WTC11 (cell line): ENCODE results near the gene CDH7. TPM values are rescaled to one million over a fixed set of nuclear protein-coding genes. Genes with fewer than 3 reads are reported as not detected.

Experiments used
- ATAC-seq: fragments of 200-7000 bp; cut with Tn5 transposase; 2 replicates; pipeline ENCODE4 v1.10.0; 2021; ENCODE audit warnings: mild to moderate bottlenecking, moderate library complexity
- CTCF ChIA-PET: fragments of 300-600 bp; sonication (Branson Sonifier 250); formaldehyde crosslinking; loops from one replicate; lab custom pipeline; 2021; ENCODE audit warnings: antibody characterized with exemption; lab: Charles Lee
- POLR2A ChIA-PET: fragments of 350-600 bp; sonication (Branson Sonifier 250); formaldehyde crosslinking; loops from one replicate; lab custom pipeline; 2021; ENCODE audit warnings: antibody characterized with exemption; lab: Charles Lee
- DNase-seq: peaks from one replicate; pipeline ENCODE4 v3.0.0; 2021; ENCODE audit warnings: low spot score
- H3K27ac Mint-ChIP-seq: 2 replicates; pipeline ENCODE4 v1.8.0; 2021; ENCODE audit warnings: mixed read lengths
- H3K27me3 Mint-ChIP-seq: 2 replicates; pipeline ENCODE4 v1.8.0; 2021; ENCODE audit warnings: low read depth, mild to moderate bottlenecking, moderate library complexity, mixed read lengths
- H3K36me3 Mint-ChIP-seq: 2 replicates; pipeline ENCODE4 v1.8.0; 2021; ENCODE audit warnings: mixed read lengths
- H3K4me1 Mint-ChIP-seq: 2 replicates; pipeline ENCODE4 v1.8.0; 2022; ENCODE audit warnings: mixed read lengths
- H3K4me3 Mint-ChIP-seq: 2 replicates; pipeline ENCODE4 v1.8.0; 2021; ENCODE audit warnings: mild to moderate bottlenecking, moderate library complexity, mixed read lengths
- H3K9me3 Mint-ChIP-seq: 2 replicates; pipeline ENCODE4 v1.8.0; 2021; ENCODE audit warnings: mixed read lengths
- ATF1 ChIP-seq: sonication (generic); formaldehyde crosslinking; IDR thresholded peaks from 2 replicates; pipeline ENCODE4 v1.8.1; 2023; ENCODE audit warnings: mild to moderate bottlenecking, moderate library complexity, missing genetic modification reagents
- ATF3 ChIP-seq: sonication (generic); formaldehyde crosslinking; conservative IDR thresholded peaks from 2 replicates; pipeline ENCODE4 v1.8.1; 2022; ENCODE audit warnings: mild to moderate bottlenecking, missing genetic modification reagents
- CTCF ChIP-seq: fragments of 200-600 bp; IDR thresholded peaks from 2 replicates; pipeline ENCODE4 v1.8.0; 2022; ENCODE audit warnings: antibody characterized with exemption
- E2F1 ChIP-seq: sonication (generic); formaldehyde crosslinking; IDR thresholded peaks from 2 replicates; pipeline ENCODE4 v1.8.0; 2022; ENCODE audit warnings: mild to moderate bottlenecking, missing genetic modification reagents
- ERG ChIP-seq: fragments of 250-450 bp; sonication (Bioruptor Pico); IDR thresholded peaks from 2 replicates; pipeline ENCODE4 v1.8.0; 2021; ENCODE audit warnings: mild to moderate bottlenecking
- IRF2 ChIP-seq: sonication (generic); formaldehyde crosslinking; IDR thresholded peaks from 2 replicates; pipeline ENCODE4 v1.8.0; 2022; ENCODE audit warnings: low read depth, missing genetic modification reagents, borderline replicate concordance
- NFE2L1 ChIP-seq: sonication (generic); formaldehyde crosslinking; IDR thresholded peaks from 2 replicates; pipeline ENCODE4 v1.8.1; 2023; ENCODE audit warnings: missing genetic modification reagents
- PRRX2 ChIP-seq: fragments of 250-450 bp; sonication (Bioruptor Pico); IDR thresholded peaks from 2 replicates; pipeline ENCODE4 v1.8.0; 2021; ENCODE audit warnings: mild to moderate bottlenecking
- SOX15 ChIP-seq: fragments of 250-450 bp; sonication (Bioruptor Pico); IDR thresholded peaks from 2 replicates; pipeline ENCODE4 v1.9.0; 2021; ENCODE audit warnings: mild to moderate bottlenecking
- TCF7 ChIP-seq: sonication (generic); formaldehyde crosslinking; IDR thresholded peaks from 2 replicates; pipeline ENCODE4 v1.8.0; 2022; ENCODE audit warnings: mild to moderate bottlenecking, low read depth, missing genetic modification reagents, moderate library complexity
- TEAD4 ChIP-seq: sonication (generic); formaldehyde crosslinking; IDR thresholded peaks from 2 replicates; pipeline ENCODE4 v1.8.0; 2022; ENCODE audit warnings: mild to moderate bottlenecking, missing genetic modification reagents
- USF1 ChIP-seq: sonication (generic); formaldehyde crosslinking; IDR thresholded peaks from 2 replicates; pipeline ENCODE4 v1.8.0; 2022; ENCODE audit warnings: mild to moderate bottlenecking, missing genetic modification reagents
- ZBTB21 ChIP-seq: sonication (generic); formaldehyde crosslinking; IDR thresholded peaks from 2 replicates; pipeline ENCODE4 v1.8.1; 2023; ENCODE audit warnings: mild to moderate bottlenecking, missing genetic modification reagents, borderline replicate concordance
- ZNF219 ChIP-seq: sonication (generic); formaldehyde crosslinking; IDR thresholded peaks from 2 replicates; pipeline ENCODE4 v1.8.0; 2023; ENCODE audit warnings: missing genetic modification reagents, mild to moderate bottlenecking, borderline replicate concordance
- ZNF232 ChIP-seq: sonication (generic); formaldehyde crosslinking; IDR thresholded peaks from 2 replicates; pipeline ENCODE4 v1.8.0; 2022; ENCODE audit warnings: mild to moderate bottlenecking, missing genetic modification reagents
- ZNF263 ChIP-seq: sonication (generic); formaldehyde crosslinking; IDR thresholded peaks from 2 replicates; pipeline ENCODE4 v1.8.1; 2022; ENCODE audit warnings: low read depth, mild to moderate bottlenecking, moderate library complexity, missing genetic modification reagents
- ZNF396 ChIP-seq: fragments of 250-450 bp; sonication (Bioruptor Pico); IDR thresholded peaks from 2 replicates; pipeline ENCODE4 v1.8.0; 2021; ENCODE audit warnings: mild to moderate bottlenecking, moderate library complexity, borderline replicate concordance
- ZNF425 ChIP-seq: fragments of 250-450 bp; sonication (Bioruptor Pico); conservative IDR thresholded peaks from 2 replicates; pipeline ENCODE4 v1.9.0; 2021; ENCODE audit warnings: mild to moderate bottlenecking
- total RNA-seq: library from RNA; stranded (reverse); gene quantifications from 3 replicates; pipeline ENCODE4 v1.2.3, GENCODE V29; 2021
- TF ChIP-seq, protein P1 (sequence below): sonication (generic); formaldehyde crosslinking; IDR thresholded peaks from 2 replicates; pipeline ENCODE4 v1.8.1; 2022; ENCODE audit warnings: mild to moderate bottlenecking, moderate library complexity, missing genetic modification reagents
- TF ChIP-seq, protein P2 (sequence below): sonication (generic); formaldehyde crosslinking; IDR thresholded peaks from 2 replicates; pipeline ENCODE4 v1.8.1; 2022; ENCODE audit warnings: missing genetic modification reagents, borderline replicate concordance
- TF ChIP-seq, protein P3 (sequence below): sonication (generic); formaldehyde crosslinking; IDR thresholded peaks from 2 replicates; pipeline ENCODE4 v1.8.1; 2023; ENCODE audit warnings: mild to moderate bottlenecking, missing genetic modification reagents

Gene CDH7
- total RNA-seq, 1 experiment from 2014 or later = 1.3 TPM

DNA sequence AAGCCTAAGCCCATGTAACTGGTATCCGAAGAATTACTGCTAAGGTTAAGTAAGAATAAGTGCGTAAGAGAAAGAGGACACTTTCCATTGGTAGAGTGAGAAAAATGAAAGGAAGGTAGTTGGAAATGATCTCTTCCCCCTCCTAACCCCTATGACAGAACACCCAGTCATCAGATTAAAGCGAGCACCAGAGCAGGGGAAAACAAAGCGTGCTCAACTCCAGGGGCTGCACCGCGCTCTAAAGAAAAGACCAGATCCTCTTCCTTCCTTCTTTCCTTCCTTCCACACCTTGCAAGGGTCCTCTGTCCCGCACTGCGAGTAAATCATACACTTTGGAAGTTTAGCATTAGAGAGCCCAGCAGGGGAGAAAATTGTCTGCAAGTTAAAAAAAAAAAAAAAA lies 971 bp upstream of the CDH7 start:
- DNase-seq = no peak
- peaks cover 49% of the 10 kb centered on the region for H3K27me3 Mint-ChIP-seq
- no peak overlapping the region for H3K27ac Mint-ChIP-seq
- peaks cover 33% of the 10 kb centered on the region for H3K4me1 Mint-ChIP-seq
- ChIA-PET CTCF (interaction anchor here (0.7 to 2.0 kb wide), 3 partner anchors 15 to 732 kb away, joined by 3 to 10 read pairs (median 3); no protein-coding TSS in a partner anchor), POLR2A (interaction anchor here (0.7 kb wide), 1 partner anchor 18 kb away, joined by 3 read pairs; no protein-coding TSS in a partner anchor)
- TF ChIP-seq, protein P1, sequence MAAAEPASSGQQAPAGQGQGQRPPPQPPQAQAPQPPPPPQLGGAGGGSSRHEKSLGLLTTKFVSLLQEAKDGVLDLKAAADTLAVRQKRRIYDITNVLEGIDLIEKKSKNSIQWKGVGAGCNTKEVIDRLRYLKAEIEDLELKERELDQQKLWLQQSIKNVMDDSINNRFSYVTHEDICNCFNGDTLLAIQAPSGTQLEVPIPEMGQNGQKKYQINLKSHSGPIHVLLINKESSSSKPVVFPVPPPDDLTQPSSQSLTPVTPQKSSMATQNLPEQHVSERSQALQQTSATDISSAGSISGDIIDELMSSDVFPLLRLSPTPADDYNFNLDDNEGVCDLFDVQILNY (CRISPR knock-in tag) = no peak
- no peak for TF ChIP-seq ZNF396 (CRISPR knock-in tag)
- TF ChIP-seq, protein P2, sequence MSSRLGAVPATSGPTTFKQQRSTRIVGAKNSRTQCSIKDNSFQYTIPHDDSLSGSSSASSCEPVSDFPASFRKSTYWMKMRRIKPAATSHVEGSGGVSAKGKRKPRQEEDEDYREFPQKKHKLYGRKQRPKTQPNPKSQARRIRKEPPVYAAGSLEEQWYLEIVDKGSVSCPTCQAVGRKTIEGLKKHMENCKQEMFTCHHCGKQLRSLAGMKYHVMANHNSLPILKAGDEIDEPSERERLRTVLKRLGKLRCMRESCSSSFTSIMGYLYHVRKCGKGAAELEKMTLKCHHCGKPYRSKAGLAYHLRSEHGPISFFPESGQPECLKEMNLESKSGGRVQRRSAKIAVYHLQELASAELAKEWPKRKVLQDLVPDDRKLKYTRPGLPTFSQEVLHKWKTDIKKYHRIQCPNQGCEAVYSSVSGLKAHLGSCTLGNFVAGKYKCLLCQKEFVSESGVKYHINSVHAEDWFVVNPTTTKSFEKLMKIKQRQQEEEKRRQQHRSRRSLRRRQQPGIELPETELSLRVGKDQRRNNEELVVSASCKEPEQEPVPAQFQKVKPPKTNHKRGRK (CRISPR knock-in tag) = no peak
- TF ChIP-seq TEAD4 (CRISPR knock-in tag) = no peak
- no peak for TF ChIP-seq NFE2L1 (CRISPR knock-in tag)
- TF ChIP-seq ATF3 (CRISPR knock-in tag) = no peak
- TF ChIP-seq ZNF219 = no peak
- TF ChIP-seq CTCF = no peak
- TF ChIP-seq USF1 (CRISPR knock-in tag) = no peak
- TF ChIP-seq ZNF425 (CRISPR knock-in tag) = no peak
- no peak for TF ChIP-seq ZNF263 (CRISPR knock-in tag)
- TF ChIP-seq ATF1 (CRISPR knock-in tag) = no peak
- no peak for TF ChIP-seq TCF7 (CRISPR knock-in tag)
- no peak for TF ChIP-seq PRRX2 (CRISPR knock-in tag)
- peak overlapping the region; percentile 86 for H3K4me3 Mint-ChIP-seq
- no peaks in the 10 kb centered on the region for H3K36me3 Mint-ChIP-seq
- ATAC-seq = peak; percentile 14
- no peaks in the 10 kb centered on the region for H3K9me3 Mint-ChIP-seq

DNA sequence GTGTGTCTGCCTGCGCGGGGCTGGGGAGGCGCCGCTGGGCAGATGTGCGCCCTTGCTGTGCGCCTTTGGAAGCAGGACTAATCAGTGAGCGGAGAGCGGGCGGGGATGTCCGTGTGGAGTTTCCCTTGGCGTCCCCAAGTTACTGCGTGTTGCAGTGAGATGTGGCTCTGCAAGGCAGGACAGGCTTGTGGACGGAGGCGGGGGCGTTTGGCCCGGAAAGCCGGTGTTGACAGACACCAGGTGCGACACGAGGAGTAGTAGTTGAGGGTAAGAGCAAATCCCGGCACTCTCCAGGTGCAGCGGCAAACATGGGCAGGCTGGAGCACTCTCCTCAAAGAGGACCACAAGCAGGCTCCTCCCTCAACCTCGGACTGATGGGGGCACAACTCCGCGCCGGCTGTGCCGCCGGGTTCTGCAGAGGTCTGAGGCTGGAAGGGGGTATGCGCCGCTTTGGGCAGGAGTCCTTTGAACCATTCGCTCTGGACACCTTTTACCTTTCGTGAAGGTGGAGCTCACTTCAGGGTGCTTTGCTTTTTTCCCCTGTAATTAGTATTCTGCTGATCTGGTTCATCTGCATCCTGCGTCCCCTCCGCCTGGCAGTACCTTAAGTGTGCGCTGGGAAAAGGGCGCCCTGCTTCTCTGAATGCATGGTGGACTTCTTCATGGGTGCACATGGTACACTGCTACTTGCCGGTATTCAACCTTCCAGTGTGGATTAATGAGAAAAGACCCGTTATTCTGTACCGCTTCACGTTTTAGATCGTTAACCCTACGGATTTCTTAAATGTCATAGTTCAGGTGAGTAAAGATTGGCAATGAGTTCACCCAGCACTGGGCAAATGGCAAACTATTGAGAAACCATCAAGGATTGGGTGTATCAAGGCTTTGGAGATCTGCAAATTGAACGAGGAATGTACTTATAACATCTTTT lies 608 bp downstream of the CDH7 start:
- Mint-ChIP-seq H3K4me3 (peak overlapping the region; percentile 86), H3K9me3 (no peaks in the 10 kb centered on the region), H3K4me1 (peaks cover 26% of the 10 kb centered on the region), H3K36me3 (no peaks in the 10 kb centered on the region), H3K27ac (no peak overlapping the region), H3K27me3 (peaks cover 49% of the 10 kb centered on the region)
- DNase-seq (peak; percentile 54), ATAC-seq (peak; percentile 72)
- POLR2A ChIA-PET = no interaction called here
- CTCF ChIA-PET = interaction anchor here (1.2 to 2.0 kb wide), 2 partner anchors 13 to 26 kb away, joined by 3 to 10 read pairs; no protein-coding TSS in a partner anchor
- TF ChIP-seq ZNF232 (CRISPR knock-in tag) = no peak
- no peak for TF ChIP-seq IRF2
- no peak for TF ChIP-seq ZBTB21 (CRISPR knock-in tag)
- TF ChIP-seq, protein P3, sequence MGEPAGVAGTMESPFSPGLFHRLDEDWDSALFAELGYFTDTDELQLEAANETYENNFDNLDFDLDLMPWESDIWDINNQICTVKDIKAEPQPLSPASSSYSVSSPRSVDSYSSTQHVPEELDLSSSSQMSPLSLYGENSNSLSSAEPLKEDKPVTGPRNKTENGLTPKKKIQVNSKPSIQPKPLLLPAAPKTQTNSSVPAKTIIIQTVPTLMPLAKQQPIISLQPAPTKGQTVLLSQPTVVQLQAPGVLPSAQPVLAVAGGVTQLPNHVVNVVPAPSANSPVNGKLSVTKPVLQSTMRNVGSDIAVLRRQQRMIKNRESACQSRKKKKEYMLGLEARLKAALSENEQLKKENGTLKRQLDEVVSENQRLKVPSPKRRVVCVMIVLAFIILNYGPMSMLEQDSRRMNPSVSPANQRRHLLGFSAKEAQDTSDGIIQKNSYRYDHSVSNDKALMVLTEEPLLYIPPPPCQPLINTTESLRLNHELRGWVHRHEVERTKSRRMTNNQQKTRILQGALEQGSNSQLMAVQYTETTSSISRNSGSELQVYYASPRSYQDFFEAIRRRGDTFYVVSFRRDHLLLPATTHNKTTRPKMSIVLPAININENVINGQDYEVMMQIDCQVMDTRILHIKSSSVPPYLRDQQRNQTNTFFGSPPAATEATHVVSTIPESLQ = no peak
- no peak for TF ChIP-seq ERG (CRISPR knock-in tag)
- TF ChIP-seq SOX15 = no peak
- no peak for TF ChIP-seq E2F1
